SK-N-SH (cell line): ENCODE results near the gene SLC9A6. TPM values are rescaled to one million over a fixed set of nuclear protein-coding genes. Genes with fewer than 3 reads are reported as not detected.

Source experiments
- CTCF ChIA-PET: fragments of 300-600, 350-600 bp; formaldehyde crosslinking; extraction: SDS; loops from one replicate; lab custom pipeline; 2021; lab: Yijun Ruan, JAX
- POLR2A ChIA-PET: fragments of 350-600 bp; sonication (Branson Sonifier 250); formaldehyde crosslinking; extraction: SDS; loops from one replicate; lab custom pipeline; 2020; ENCODE audit warnings: antibody characterized with exemption, inconsistent platforms; lab: Yijun Ruan, JAX
- DNase-seq: peaks from one replicate; pipeline ENCODE4 v3.0.0; 2012
- H2AFZ ChIP-seq: fragments of 200-600 bp; sonication (generic); 2 replicates; pipeline ENCODE4 v1.8.1; 2016; ENCODE audit warnings: antibody characterized with exemption, mild to moderate bottlenecking, low read depth
- H3F3A ChIP-seq: fragments of 200-600 bp; sonication (generic); replicated peaks from 2 replicates; pipeline ENCODE3; 2016; ENCODE audit warnings: antibody characterized with exemption, mild to moderate bottlenecking; ENCODE audit not compliant: insufficient read depth
- H3K27ac ChIP-seq, 2 experiments: fragments of 200-500 bp in 1 of 2; fragments of 200-600 bp in 1 of 2; sonication (Bioruptor generic) in 1 of 2; sonication (generic), shearing (Covaris generic) in 1 of 2; 2 replicates each; pipeline versions ENCODE4 v1.5.1 to v1.6.1; 2014 to 2016; ENCODE audit warnings: low read depth in 2 of 2, inconsistent platforms in 1 of 2, low read length in 1 of 2, mild to moderate bottlenecking in 1 of 2, mixed read lengths in 1 of 2
- H3K27me3 ChIP-seq: fragments of 200-600 bp; sonication (generic), shearing (Covaris generic); 2 replicates; pipeline ENCODE4 v1.6.1; 2016; ENCODE audit warnings: mixed run types; ENCODE audit not compliant: insufficient read depth
- H3K36me3 ChIP-seq, 2 experiments: fragments of 200-500 bp in 1 of 2; fragments of 200-600 bp in 1 of 2; sonication (Bioruptor generic) in 1 of 2; sonication (generic) in 1 of 2; replicated peaks in 1 of 2; 2 replicates each; pipeline versions ENCODE3 to v1.5.1; 2014 to 2016; ENCODE audit warnings: low read length in 1 of 2, mild to moderate bottlenecking in 1 of 2; ENCODE audit not compliant: insufficient read depth in 2 of 2, control insufficient read depth in 1 of 2
- H3K4me1 ChIP-seq, 2 experiments: fragments of 200-500 bp in 1 of 2; fragments of 200-600 bp in 1 of 2; sonication (Bioruptor generic) in 1 of 2; sonication (generic), shearing (Covaris generic) in 1 of 2; 2 replicates each; pipeline versions ENCODE4 v1.5.1 to v1.6.1; 2014 to 2016; ENCODE audit warnings: low read depth in 1 of 2, low read length in 1 of 2, mixed run types in 1 of 2; ENCODE audit not compliant: insufficient read depth in 2 of 2, control insufficient read depth in 1 of 2
- H3K4me2 ChIP-seq: fragments of 200-600 bp; sonication (generic), shearing (Covaris generic); 2 replicates; pipeline ENCODE4 v1.6.1; 2017; ENCODE audit warnings: mixed run types
- H3K4me3 ChIP-seq, 2 experiments: fragments of 200-500 bp in 1 of 2; fragments of 200-600 bp in 1 of 2; sonication (Bioruptor generic) in 1 of 2; sonication (generic), shearing (Covaris generic) in 1 of 2; 2 replicates each; pipeline versions ENCODE4 v1.5.1 to v1.8.1; 2014 to 2016; ENCODE audit warnings: low read depth in 2 of 2, inconsistent platforms in 1 of 2, low read length in 1 of 2, mild to moderate bottlenecking in 1 of 2, mixed read lengths in 1 of 2, moderate library complexity in 1 of 2
- H3K79me2 ChIP-seq: fragments of 200-600 bp; sonication (generic); 2 replicates; pipeline ENCODE4 v1.8.1; 2017; ENCODE audit warnings: mild to moderate bottlenecking; ENCODE audit not compliant: insufficient read depth
- H3K9ac ChIP-seq: fragments of 200-600 bp; sonication (generic); 2 replicates; pipeline ENCODE4 v1.6.1; 2017; ENCODE audit warnings: mixed run types
- H3K9me2 ChIP-seq: fragments of 200-600 bp; sonication (generic); 2 replicates; pipeline ENCODE4 v1.6.1; 2017; ENCODE audit warnings: mixed run types
- H3K9me3 ChIP-seq: fragments of 200-600 bp; sonication (generic); 2 replicates; pipeline ENCODE4 v1.6.1; 2017; ENCODE audit warnings: mixed run types, mild to moderate bottlenecking, moderate library complexity
- H4K20me1 ChIP-seq: fragments of 200-600 bp; sonication (generic); 2 replicates; pipeline ENCODE4 v1.6.1; 2017; ENCODE audit warnings: mild to moderate bottlenecking, mixed run types; ENCODE audit not compliant: insufficient read depth
- FOXJ3 ChIP-seq: sonication (generic); formaldehyde crosslinking; IDR thresholded peaks from 2 replicates; pipeline ENCODE4 v1.5.1; 2020; ENCODE audit warnings: mild to moderate bottlenecking, missing genetic modification reagents
- GABPA ChIP-seq: IDR thresholded peaks from 2 replicates; pipeline ENCODE4 v1.4.0; 2012; ENCODE audit warnings: low read depth, mild to moderate bottlenecking
- MAX ChIP-seq: IDR thresholded peaks from 2 replicates; pipeline ENCODE4 v1.4.0; 2012; ENCODE audit warnings: low read depth
- MXI1 ChIP-seq: IDR thresholded peaks from 2 replicates; pipeline ENCODE4 v1.6.1; 2012; ENCODE audit warnings: mild to moderate bottlenecking, low read depth, low read length, improper control_type of control experiment
- POLR2AphosphoS5 ChIP-seq: IDR thresholded peaks from 2 replicates; pipeline ENCODE4 v1.6.1; 2012; ENCODE audit warnings: low read depth, low read length
- YY1 ChIP-seq: IDR thresholded peaks from 2 replicates; pipeline ENCODE4 v1.4.0; 2012; ENCODE audit warnings: low read depth, mild to moderate bottlenecking
- WGBS: methylation state at CpG from one replicate; pipeline ENCODE4 v1.1.6; 2017; ENCODE audit warnings: low lambda C conversion rate; 5-methylcytosine and 5-hydroxymethylcytosine counted together
- polyA plus RNA-seq, 3 experiments: library from polyadenylated mRNA; depleted of rRNA; stranded (reverse); fragments of >200 nt; gene quantifications; 2 replicates each; pipeline ENCODE4 v1.2.3, GENCODE V29; 2012
- TF ChIP-seq, protein P1 (sequence below): fragments of 200-600 bp; sonication (generic); IDR thresholded peaks from 2 replicates; pipeline ENCODE4 v1.6.1; 2017; ENCODE audit warnings: antibody characterized with exemption, mild to moderate bottlenecking, moderate library complexity

The SLC9A6 gene
- polyA plus RNA-seq (2012; rRNA removed): 5.0 and 6.7 TPM in 2 replicates
- polyA plus RNA-seq (2012; cell fraction: cytosol; rRNA removed): 6.8 and 7.2 TPM in 2 replicates
- polyA plus RNA-seq (2012; cell fraction: nucleus; rRNA removed): 2.7 and 6.3 TPM in 2 replicates

GRCh38 chrX:135985157-135985972, at the start of gene SLC9A6:
Gene SLC9A6, plus strand, starts transcription at chrX:135985435. Its CDS starts 224 bp downstream, at chrX:135985659.
- no peaks in the 10 kb centered on the region for H3K36me3 ChIP-seq
- no peaks in the 10 kb centered on the region for H3K9me3 ChIP-seq
- peaks cover 5% of the 10 kb centered on the region; the same call in 1 of the 2 replicates for H3K27me3 ChIP-seq
- peaks cover 3% of the 10 kb centered on the region for H3F3A ChIP-seq
- peak within 1 kb of the TSS; percentile 68 to 70 for H3K4me3 ChIP-seq
- H3K9ac ChIP-seq: peak within 1 kb of the TSS; percentile 55
- peak within 1 kb of the TSS; percentile 81 for H3K4me2 ChIP-seq
- WGBS: 5% methylated on average over 19 of the region's 68 CpGs
- TF ChIP-seq MXI1 (0 out of 2 replicates have a peak, but pooled peaks have one; percentile 13), FOXJ3 (CRISPR knock-in tag) (no peak)
- TF ChIP-seq, protein P1, sequence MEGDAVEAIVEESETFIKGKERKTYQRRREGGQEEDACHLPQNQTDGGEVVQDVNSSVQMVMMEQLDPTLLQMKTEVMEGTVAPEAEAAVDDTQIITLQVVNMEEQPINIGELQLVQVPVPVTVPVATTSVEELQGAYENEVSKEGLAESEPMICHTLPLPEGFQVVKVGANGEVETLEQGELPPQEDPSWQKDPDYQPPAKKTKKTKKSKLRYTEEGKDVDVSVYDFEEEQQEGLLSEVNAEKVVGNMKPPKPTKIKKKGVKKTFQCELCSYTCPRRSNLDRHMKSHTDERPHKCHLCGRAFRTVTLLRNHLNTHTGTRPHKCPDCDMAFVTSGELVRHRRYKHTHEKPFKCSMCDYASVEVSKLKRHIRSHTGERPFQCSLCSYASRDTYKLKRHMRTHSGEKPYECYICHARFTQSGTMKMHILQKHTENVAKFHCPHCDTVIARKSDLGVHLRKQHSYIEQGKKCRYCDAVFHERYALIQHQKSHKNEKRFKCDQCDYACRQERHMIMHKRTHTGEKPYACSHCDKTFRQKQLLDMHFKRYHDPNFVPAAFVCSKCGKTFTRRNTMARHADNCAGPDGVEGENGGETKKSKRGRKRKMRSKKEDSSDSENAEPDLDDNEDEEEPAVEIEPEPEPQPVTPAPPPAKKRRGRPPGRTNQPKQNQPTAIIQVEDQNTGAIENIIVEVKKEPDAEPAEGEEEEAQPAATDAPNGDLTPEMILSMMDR: 0 out of 2 replicates have a peak, but pooled peaks have one; percentile 6
- no peaks in the 10 kb centered on the region for H3K9me2 ChIP-seq
- DNase-seq: peak; percentile 90
- ChIA-PET CTCF (interaction anchor here (0.5 to 1.5 kb wide), 3 partner anchors 16 to 43 kb away, joined by 3 read pairs; no protein-coding TSS in a partner anchor), POLR2A (interaction anchor here (1.5 kb wide), 1 partner anchor 11 kb away, joined by 5 read pairs; the partner anchor contains the start of gene MMGT1)
- peaks cover 5% of the 10 kb centered on the region; the same call in 1 of the 2 replicates for H3K79me2 ChIP-seq
- peak within 1 kb of the TSS; percentile 93 for H2AFZ ChIP-seq
- no peaks in the 10 kb centered on the region; a peak in 2 of 4 replicates for H3K4me1 ChIP-seq
- H3K27ac ChIP-seq: peak within 1 kb of the TSS; percentile 22 to 69; a peak in 3 of 4 replicates
- no peaks in the 10 kb centered on the region for H4K20me1 ChIP-seq

DNA sequence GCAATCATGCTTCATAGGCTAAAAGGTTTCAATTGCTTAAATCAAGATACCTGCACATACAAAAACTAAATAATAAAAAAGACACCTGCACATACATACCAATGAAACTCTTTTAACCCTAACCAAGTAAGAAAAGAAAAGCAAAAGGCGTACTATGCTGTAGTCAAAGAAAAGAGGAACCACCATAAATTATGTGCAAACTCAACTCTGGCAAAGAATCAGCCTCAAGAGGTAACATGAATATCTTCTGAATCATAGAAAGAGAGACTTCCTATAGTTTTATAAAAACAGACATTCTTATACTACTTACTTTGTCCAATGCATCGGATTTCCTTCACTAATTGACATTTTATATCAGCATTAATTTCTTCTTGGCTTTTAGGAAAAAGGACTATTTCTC, 40.7 kb upstream of the SLC9A6 start:
- CTCF ChIA-PET: no interaction called here
- TF ChIP-seq GABPA (no peak), MAX (no peak), POLR2AphosphoS5 (no peak), YY1 (no peak)
- TF ChIP-seq, all 33 proteins: peak for 0
- Histone ChIP-seq H3F3A (no peaks in the 10 kb centered on the region), H3K4me1 (no peaks in the 10 kb centered on the region), H3K9ac (no peak overlapping the region), H2AFZ (no peak overlapping the region), H3K27ac (no peak overlapping the region), H3K4me2 (no peak overlapping the region), H3K4me3 (no peak overlapping the region), H3K79me2 (no peaks in the 10 kb centered on the region), H4K20me1 (no peaks in the 10 kb centered on the region), H3K36me3 (no peaks in the 10 kb centered on the region), H3K27me3 (no peaks in the 10 kb centered on the region), H3K9me3 (no peaks in the 10 kb centered on the region), H3K9me2 (no peaks in the 10 kb centered on the region)
- DNase-seq: no peak
- POLR2A ChIA-PET: no interaction called here
- WGBS: 19% methylated on average over 2 of the region's 2 CpGs
